ENCODE data around the gene RBPJL. TPM values are rescaled to one million over a fixed set of nuclear protein-coding genes. Genes with fewer than 3 reads are reported as not detected.
A peak's percentile ranks its signal among the peaks of the same experiment; 100 is the strongest.

Gene RBPJL
- total and polyA plus RNA-seq, 2 of the 13 experiments (the other 11 are each of a cell fraction or from before 2014, with no cell fraction given), result not detected

GRCh38 chr20:45322952-45323383, 16.3 kb downstream of the RBPJL start (continued):
- TF ChIP-seq STAG1 (CRISPR knock-in tag; IDR thresholded peaks at IDR 0.05), result peak; percentile 100
- TF ChIP-seq PAX8 (CRISPR knock-in tag; IDR thresholded peaks at IDR 0.05; ENCODE audit: borderline replicate concordance), result no peak
- TF ChIP-seq LCORL (IDR thresholded peaks at IDR 0.05), result no peak
- peak; percentile 73; the same call in 1 of the 2 replicates for TF ChIP-seq LCORL (CRISPR knock-in tag; IDR thresholded peaks at IDR 0.05)
- TF ChIP-seq YY1 (IDR thresholded peaks at IDR 0.05; ENCODE audit: insufficient read depth, insufficient replicate concordance, low read depth, low read length), result peak; percentile 13

- intact Hi-C loops (cut with micrococcal nuclease; ENCODE audit: unreplicated experiment) (loop anchor here (1.0 to 2.0 kb wide), 4 partner anchors 13 to 114 kb away; partner anchors contain the start of genes PIGT and SYS1), in situ Hi-C loops (cut with HindIII; ENCODE audit: extremely low pct_ligation_motif_present, low pct_unique_long_range_greater_than_20kb) (loop anchor here (5.0 kb wide), 1 partner anchor 114 kb away; no protein-coding TSS in a partner anchor)
- H3K27me3 ChIP-seq (ENCODE audit: control insufficient read depth in 1 of 2, insufficient read depth in 2 of 2, low read length in 2 of 2), result 0 out of 5 replicates have a peak, but pooled peaks cover 0 to 1% of the 10 kb centered on the region in 2 experiments
- H3K36me3 ChIP-seq (replicated peaks in 1 of 2; ENCODE audit: control insufficient read depth in 1 of 2, insufficient read depth in 2 of 2, low read length in 2 of 2), result peaks cover 19% of the 10 kb centered on the region in 2 experiments
- H3K9me3 ChIP-seq (ENCODE audit: low read length), result no peaks in the 10 kb centered on the region
- CTCF ChIA-PET (ENCODE audit: low intra/inter-chr PET ratio, low total read pairs), result interaction anchor here (1.4 to 3.2 kb wide), 5 partner anchors 14 to 127 kb away, joined by 3 to 49 read pairs (median 7); partner anchors contain the start of gene SYS1
- no peak overlapping the region for H3K4me2 ChIP-seq (ENCODE audit: low read depth, low read length)
- no peak overlapping the region for H3K27ac ChIP-seq (ENCODE audit: extremely low read length, insufficient read depth, low read length)
- no peaks in the 10 kb centered on the region for H4K20me1 ChIP-seq (ENCODE audit: insufficient read depth, low read length)
- H3K79me2 ChIP-seq (ENCODE audit: insufficient read depth, low read length), result no peaks in the 10 kb centered on the region
- TF ChIP-seq MLLT10 (CRISPR knock-in tag; IDR thresholded peaks at IDR 0.05), result 0 out of 2 replicates have a peak, but pooled peaks have one; percentile 28
- TF ChIP-seq CCAR2 (optimal IDR thresholded peaks at IDR 0.05; ENCODE audit: low read depth, low read length), result no peak
- FAIRE-seq (no peak), ATAC-seq (no peak), DNase-seq (ENCODE audit: low spot score) (no peak)
- no peaks in the 10 kb centered on the region for H3K4me1 ChIP-seq (ENCODE audit: insufficient read depth, low read length)
- no peak overlapping the region for H3K4me3 ChIP-seq (replicated peaks in 1 of 3; ENCODE audit: insufficient read depth in 1 of 3, low read depth in 2 of 3, low read length in 3 of 3)
- no peak overlapping the region for H3K9ac ChIP-seq (ENCODE audit: insufficient read depth, low read depth, low read length)
- POLR2A ChIA-PET, result interaction anchor here (1.5 to 6.7 kb wide), 6 partner anchors 13 to 113 kb away, joined by 16 to 74 read pairs (median 62); partner anchors contain the start of genes PIGT and SDC4
- no TSS peak for BruUV-seq (replicated peaks)
- no peak overlapping the region for H2AFZ ChIP-seq (ENCODE audit: low read length)
Observed at GRCh38 chr20:45323731-45324130, 17.1 kb downstream of the RBPJL start.

GRCh38 chr20:45325371-45325770, 18.7 kb downstream of the RBPJL start:
- in situ Hi-C loops (cut with HindIII; ENCODE audit: extremely low pct_ligation_motif_present, low pct_unique_long_range_greater_than_20kb), result no loop called here
- no peaks in the 10 kb centered on the region for H3K79me2 ChIP-seq (ENCODE audit: insufficient read depth, low read length)
- no peak overlapping the region for H2AFZ ChIP-seq (ENCODE audit: low read length)
- no TSS peak for BruUV-seq (replicated peaks)
- ChIA-PET CTCF (ENCODE audit: low intra/inter-chr PET ratio, low total read pairs) (no interaction called here), POLR2A (interaction anchor here (1.6 to 6.7 kb wide), 6 partner anchors 11 to 111 kb away, joined by 3 to 74 read pairs (median 62); partner anchors contain the start of genes SDC4 and SYS1)
- no peak overlapping the region for H3K27ac ChIP-seq (ENCODE audit: extremely low read length, insufficient read depth, low read length)
- no peaks in the 10 kb centered on the region for H3K9me3 ChIP-seq (ENCODE audit: low read length)
- H3K4me2 ChIP-seq (ENCODE audit: low read depth, low read length), result no peak overlapping the region
- H3K9ac ChIP-seq (ENCODE audit: insufficient read depth, low read depth, low read length), result no peak overlapping the region
- DNase-seq (ENCODE audit: low spot score), result no peak
- H3K36me3 ChIP-seq (replicated peaks in 1 of 2; ENCODE audit: control insufficient read depth in 1 of 2, insufficient read depth in 2 of 2, low read length in 2 of 2), result peaks cover 30 to 36% of the 10 kb centered on the region in 2 experiments
- no peaks in the 10 kb centered on the region for H3K27me3 ChIP-seq (ENCODE audit: control insufficient read depth in 1 of 2, insufficient read depth in 2 of 2, low read length in 2 of 2)
- no peaks in the 10 kb centered on the region for H4K20me1 ChIP-seq (ENCODE audit: insufficient read depth, low read length)
- ATAC-seq, result no peak; the same call in 2 of the 3 replicates
- FAIRE-seq, result no peak
- H3K4me1 ChIP-seq (ENCODE audit: insufficient read depth, low read length), result no peaks in the 10 kb centered on the region
- no peak overlapping the region for H3K4me3 ChIP-seq (replicated peaks in 1 of 3; ENCODE audit: insufficient read depth in 1 of 3, low read depth in 2 of 3, low read length in 3 of 3)
- intact Hi-C loops (cut with micrococcal nuclease; ENCODE audit: unreplicated experiment), result no loop called here
- 90% methylated on average over 6 of the region's 6 CpGs for WGBS (ENCODE audit: low lambda C conversion rate)
- no peak for TF ChIP-seq MEF2D (CRISPR knock-in tag; IDR thresholded peaks at IDR 0.05)
- TF ChIP-seq AGO2 (optimal IDR thresholded peaks at IDR 0.05; ENCODE audit: low read depth, low read length), result peak; percentile 54
- no peak for TF ChIP-seq TCF12 (IDR thresholded peaks at IDR 0.05)
- TF ChIP-seq TCF12 (CRISPR knock-in tag; IDR thresholded peaks at IDR 0.05), result no peak
- TF ChIP-seq ZBTB33 (CRISPR knock-in tag; IDR thresholded peaks at IDR 0.05), result peak; percentile 31; the same call in 1 of the 2 replicates
- peak; percentile 22; the same call in 1 of the 2 replicates for TF ChIP-seq ZNF768 (CRISPR knock-in tag; IDR thresholded peaks at IDR 0.05)
- no peak for TF ChIP-seq ZNF790 (CRISPR knock-in tag; IDR thresholded peaks at IDR 0.05; ENCODE audit: borderline replicate concordance)
- TF ChIP-seq CBX1 (IDR thresholded peaks at IDR 0.05; ENCODE audit: low read depth), result no peak
- TF ChIP-seq ZNF326 (CRISPR knock-in tag; IDR thresholded peaks at IDR 0.05; ENCODE audit: borderline replicate concordance), result no peak
- no peak for TF ChIP-seq ZEB1 (IDR thresholded peaks at IDR 0.05; ENCODE audit: insufficient replicate concordance, low read depth)

All from HepG2 (cell line).